Effector CD8-positive, alpha-beta T cell (primary cell): ENCODE measurements around the gene AATF.
A peak's percentile ranks its signal among the peaks of the same experiment; 100 is the strongest.

Experiments
- DNase-seq: peaks from one replicate; lab custom pipeline; 2025; lab: John Stamatoyannopoulos, UW
- total RNA-seq, 4 experiments: gene quantifications; one replicate each; lab custom pipeline; 2026; lab: John Stamatoyannopoulos, UW

Gene AATF, protein sequence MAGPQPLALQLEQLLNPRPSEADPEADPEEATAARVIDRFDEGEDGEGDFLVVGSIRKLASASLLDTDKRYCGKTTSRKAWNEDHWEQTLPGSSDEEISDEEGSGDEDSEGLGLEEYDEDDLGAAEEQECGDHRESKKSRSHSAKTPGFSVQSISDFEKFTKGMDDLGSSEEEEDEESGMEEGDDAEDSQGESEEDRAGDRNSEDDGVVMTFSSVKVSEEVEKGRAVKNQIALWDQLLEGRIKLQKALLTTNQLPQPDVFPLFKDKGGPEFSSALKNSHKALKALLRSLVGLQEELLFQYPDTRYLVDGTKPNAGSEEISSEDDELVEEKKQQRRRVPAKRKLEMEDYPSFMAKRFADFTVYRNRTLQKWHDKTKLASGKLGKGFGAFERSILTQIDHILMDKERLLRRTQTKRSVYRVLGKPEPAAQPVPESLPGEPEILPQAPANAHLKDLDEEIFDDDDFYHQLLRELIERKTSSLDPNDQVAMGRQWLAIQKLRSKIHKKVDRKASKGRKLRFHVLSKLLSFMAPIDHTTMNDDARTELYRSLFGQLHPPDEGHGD
- 92.8 to 167 (median 107) reads per million in 4 experiments for total RNA-seq

DNA sequence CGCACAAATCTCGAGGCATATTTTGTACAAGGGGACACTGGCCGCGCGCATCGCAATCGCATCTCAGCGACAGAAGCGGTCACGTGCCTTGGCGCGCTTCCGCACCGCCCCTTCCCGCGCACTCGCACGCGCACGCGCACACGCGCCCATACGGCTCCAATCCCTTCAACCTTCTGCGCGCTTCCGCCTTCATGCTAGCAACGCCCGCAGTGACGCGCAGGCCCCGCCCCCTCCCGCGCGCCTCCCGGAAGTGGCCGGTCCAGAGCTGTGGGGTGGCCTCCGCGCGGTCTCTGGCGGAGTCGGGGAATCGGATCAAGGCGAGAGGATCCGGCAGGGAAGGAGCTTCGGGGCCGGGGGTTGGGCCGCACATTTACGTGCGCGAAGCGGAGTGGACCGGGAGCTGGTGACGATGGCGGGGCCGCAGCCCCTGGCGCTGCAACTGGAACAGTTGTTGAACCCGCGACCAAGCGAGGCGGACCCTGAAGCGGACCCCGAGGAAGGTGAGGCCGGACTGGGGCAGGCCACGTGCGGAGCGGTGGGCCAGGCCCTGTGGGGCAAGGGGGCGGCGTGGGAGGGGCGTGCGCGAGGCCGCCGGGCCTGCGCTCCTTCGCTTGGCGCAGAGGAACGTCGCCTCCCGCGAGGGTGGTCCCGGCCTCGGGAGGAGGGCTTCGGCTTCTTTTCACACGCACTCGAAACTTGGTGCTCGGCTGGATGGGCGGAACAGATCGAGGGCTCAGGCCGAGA, at the start of gene AATF:
Gene AATF, plus strand, starts transcription at position 238 of the 744 bp plus-strand sequence. Its CDS starts 172 bp downstream, at position 410.
- DNase-seq, result peak; percentile 93

- DNase-seq, result no peak
These were observed 49.2 kb upstream of the AATF start for GRCh38 chr17:36899250-36900159.

DNA sequence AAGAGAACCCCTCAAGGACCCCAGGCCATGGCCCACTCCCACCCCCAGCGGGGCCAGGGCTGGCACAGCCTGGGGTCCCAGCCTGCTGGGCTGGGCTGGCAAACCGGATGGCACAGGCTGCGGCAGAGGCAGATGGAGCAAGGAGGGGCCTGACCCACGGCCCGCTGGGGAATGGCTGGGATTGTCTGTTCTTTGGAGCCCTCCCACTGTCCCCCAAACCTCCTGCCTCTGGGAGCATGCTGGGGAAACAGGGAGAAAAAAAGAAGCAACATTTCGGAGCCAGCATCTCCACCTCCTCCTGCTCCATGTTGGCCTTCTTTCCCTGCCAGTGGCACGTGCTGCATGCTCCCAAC, 48.6 kb upstream of the AATF start:
- no peak for DNase-seq

- DNase-seq, result no peak
These were observed 47.2 kb upstream of the AATF start for GRCh38 chr17:36901506-36901905.

DNA sequence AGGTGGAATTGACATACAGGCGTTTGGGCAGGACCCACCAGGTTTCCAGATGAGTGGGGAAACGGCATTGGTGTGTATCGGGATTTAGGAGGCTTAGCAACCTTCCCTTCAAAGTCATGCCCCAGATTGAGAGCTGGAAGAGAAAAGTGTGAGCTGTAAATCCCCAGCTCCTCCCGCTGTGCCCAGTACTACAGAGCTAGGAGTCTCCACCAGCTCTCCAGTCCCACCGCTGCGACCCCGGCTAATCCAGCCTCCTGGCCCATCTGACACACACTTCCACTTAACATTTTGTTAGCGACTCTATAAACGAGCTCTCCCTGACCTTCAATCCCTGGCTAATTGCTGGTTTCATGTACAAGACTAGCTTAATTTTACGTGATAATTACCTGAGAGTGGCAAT, 41.3 kb upstream of the AATF start:
- DNase-seq, result no peak

- DNase-seq, result no peak
These were observed 38.2 kb upstream of the AATF start for GRCh38 chr17:36910513-36910912.

- no peak for DNase-seq
These were observed 37.8 kb upstream of the AATF start for GRCh38 chr17:36911001-36911400.

DNA sequence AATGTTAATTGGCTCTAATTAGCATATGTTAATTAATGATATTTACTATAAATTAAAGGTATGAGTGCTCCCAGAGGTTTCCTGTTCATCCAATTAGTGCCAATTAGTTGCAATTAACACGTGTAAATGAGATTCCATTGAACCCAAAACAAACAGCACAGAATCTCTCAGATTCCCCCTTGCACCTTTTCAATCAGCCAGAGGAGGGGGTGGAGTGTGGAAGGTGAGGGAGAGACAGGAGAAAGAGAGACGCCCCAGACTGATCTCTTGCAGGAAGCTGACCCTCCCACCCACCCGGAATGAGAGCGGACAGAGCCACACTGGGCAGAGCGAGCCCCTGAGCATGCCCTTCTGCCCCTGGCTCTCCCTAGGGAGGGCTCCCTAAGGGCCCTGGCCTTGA, 35.6 kb upstream of the AATF start:
- no peak for DNase-seq

GRCh38 chr17:36918211-36918691, 30.5 kb upstream of the AATF start:
- DNase-seq, result no peak

DNA sequence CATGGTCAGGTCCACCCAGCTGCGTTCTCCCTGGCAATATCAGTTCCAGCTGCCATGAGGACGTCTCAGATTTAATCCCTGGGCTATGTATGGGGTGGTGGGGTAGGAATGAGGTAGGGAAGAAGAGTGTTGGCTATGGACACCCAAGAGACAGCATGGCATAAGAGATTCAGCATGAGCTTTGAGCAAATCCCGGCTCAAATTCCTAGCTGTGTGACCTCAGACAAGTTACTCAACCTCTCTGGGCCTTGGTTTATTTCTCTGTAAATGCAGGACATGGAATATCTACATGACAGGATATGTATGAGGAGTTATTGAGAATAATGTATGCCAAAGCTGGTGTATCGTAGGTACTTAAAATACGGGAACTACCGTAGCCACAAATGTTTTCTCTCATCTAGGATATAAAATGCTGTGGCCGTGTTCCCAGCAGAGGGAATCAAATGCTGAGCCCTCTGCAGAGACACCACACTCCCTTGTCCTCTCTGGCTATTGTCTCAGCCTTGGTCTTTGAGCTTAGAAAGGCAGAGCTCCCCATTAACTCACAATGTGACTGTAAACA, 29.3 kb upstream of the AATF start:
- no peak for DNase-seq

GRCh38 chr17:36920032-36921005, 28.4 kb upstream of the AATF start:
- DNase-seq, result no peak

- no peak for DNase-seq
These were observed 27.5 kb upstream of the AATF start for GRCh38 chr17:36921095-36921851.

DNA sequence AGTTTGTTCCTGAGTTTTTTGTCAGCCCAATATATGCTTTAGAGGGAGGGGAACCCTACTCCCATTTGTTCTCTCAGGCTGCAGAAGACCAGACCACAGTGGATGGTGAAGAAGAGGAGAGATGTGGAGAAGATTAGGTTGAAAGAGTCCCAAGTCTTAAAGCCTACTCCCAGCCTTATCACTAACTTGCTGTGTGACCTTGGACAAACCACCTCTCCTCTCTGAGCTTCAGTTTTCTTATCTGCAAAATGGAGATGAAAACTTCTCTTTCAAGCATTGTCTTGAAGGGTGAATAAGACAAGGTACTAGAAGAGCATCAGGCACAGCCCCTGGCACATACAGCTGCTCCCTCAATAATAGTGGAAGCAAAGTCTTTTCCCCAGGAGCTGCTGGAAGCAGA, 26.6 kb upstream of the AATF start:
- no peak for DNase-seq

DNA sequence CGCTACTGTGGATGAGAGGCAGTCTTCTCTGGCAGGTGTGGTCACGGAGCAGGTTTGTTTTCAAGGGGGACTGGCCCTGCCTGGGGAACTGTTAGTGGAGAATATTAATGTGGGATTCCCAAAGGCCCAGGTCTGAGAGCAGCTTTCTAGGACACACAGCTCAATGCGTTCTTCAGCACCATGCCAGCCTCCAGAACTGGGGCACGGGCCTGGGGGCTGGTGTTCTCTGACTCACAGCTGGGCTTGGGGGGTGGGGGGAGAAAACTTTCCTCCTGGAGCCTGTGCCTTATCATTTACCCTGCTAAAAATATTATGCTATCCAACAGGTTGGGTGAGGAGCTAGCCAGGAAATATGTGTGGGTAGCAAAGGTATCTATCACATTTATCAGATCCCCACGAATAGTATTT, 24.9 kb upstream of the AATF start:
- DNase-seq, result no peak

GRCh38 chr17:36926226-36926625, 22.5 kb upstream of the AATF start:
- no peak for DNase-seq

GRCh38 chr17:36926701-36927100, 22.1 kb upstream of the AATF start:
- no peak for DNase-seq

GRCh38 chr17:36928471-36929345, 20.0 kb upstream of the AATF start:
- no peak for DNase-seq

- no peak for DNase-seq
These were observed 18.7 kb upstream of the AATF start for GRCh38 chr17:36929851-36930582.
